ENCODE results near the gene ACTR1A.
A peak's percentile ranks its signal among the peaks of the same experiment; 100 is the strongest.

The ACTR1A gene

DNA sequence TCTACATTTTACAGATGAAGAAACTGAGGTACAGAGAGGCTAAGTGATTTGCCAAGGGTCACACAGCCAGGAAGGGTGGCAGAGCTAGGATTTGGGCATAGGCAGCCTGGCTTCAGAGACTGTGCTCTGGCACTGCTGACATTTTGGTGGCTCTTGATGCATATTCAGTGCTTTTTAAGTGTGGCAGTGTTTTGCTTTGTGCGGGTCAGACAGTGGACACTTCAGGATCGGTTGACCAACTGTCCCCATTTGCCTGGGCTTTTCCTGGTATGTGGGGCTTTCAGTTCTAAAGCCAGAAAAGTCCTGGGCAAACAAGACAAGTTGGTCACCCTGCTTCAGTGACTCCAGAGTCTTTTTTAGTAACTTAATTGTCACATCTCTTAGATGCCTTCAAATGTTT lies 36.3 kb upstream of the ACTR1A start:
- Histone ChIP-seq H3K27ac (replicated peaks) (no peak overlapping the region), H3K4me3 (replicated peaks; ENCODE audit: insufficient read depth, low read length) (no peak overlapping the region), H3K27me3 (ENCODE audit: insufficient read depth, poor library complexity, severe bottlenecking) (no peaks in the 10 kb centered on the region)
- DNase-seq (ENCODE audit: low read depth in 1 of 2, low spot score in 1 of 2), result no peak
- TF ChIP-seq GABPA (IDR thresholded peaks at IDR 0.05; ENCODE audit: low read depth) (no peak), POLR2AphosphoS5 (IDR thresholded peaks at IDR 0.05; ENCODE audit: low read depth) (no peak), SPI1 (IDR thresholded peaks at IDR 0.05; ENCODE audit: borderline replicate concordance, low read depth) (no peak)
- TF ChIP-seq, protein P1, sequence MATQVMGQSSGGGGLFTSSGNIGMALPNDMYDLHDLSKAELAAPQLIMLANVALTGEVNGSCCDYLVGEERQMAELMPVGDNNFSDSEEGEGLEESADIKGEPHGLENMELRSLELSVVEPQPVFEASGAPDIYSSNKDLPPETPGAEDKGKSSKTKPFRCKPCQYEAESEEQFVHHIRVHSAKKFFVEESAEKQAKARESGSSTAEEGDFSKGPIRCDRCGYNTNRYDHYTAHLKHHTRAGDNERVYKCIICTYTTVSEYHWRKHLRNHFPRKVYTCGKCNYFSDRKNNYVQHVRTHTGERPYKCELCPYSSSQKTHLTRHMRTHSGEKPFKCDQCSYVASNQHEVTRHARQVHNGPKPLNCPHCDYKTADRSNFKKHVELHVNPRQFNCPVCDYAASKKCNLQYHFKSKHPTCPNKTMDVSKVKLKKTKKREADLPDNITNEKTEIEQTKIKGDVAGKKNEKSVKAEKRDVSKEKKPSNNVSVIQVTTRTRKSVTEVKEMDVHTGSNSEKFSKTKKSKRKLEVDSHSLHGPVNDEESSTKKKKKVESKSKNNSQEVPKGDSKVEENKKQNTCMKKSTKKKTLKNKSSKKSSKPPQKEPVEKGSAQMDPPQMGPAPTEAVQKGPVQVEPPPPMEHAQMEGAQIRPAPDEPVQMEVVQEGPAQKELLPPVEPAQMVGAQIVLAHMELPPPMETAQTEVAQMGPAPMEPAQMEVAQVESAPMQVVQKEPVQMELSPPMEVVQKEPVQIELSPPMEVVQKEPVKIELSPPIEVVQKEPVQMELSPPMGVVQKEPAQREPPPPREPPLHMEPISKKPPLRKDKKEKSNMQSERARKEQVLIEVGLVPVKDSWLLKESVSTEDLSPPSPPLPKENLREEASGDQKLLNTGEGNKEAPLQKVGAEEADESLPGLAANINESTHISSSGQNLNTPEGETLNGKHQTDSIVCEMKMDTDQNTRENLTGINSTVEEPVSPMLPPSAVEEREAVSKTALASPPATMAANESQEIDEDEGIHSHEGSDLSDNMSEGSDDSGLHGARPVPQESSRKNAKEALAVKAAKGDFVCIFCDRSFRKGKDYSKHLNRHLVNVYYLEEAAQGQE (IDR thresholded peaks at IDR 0.05; ENCODE audit: insufficient replicate concordance, low read depth), result no peak
- TF ChIP-seq, protein P2, sequence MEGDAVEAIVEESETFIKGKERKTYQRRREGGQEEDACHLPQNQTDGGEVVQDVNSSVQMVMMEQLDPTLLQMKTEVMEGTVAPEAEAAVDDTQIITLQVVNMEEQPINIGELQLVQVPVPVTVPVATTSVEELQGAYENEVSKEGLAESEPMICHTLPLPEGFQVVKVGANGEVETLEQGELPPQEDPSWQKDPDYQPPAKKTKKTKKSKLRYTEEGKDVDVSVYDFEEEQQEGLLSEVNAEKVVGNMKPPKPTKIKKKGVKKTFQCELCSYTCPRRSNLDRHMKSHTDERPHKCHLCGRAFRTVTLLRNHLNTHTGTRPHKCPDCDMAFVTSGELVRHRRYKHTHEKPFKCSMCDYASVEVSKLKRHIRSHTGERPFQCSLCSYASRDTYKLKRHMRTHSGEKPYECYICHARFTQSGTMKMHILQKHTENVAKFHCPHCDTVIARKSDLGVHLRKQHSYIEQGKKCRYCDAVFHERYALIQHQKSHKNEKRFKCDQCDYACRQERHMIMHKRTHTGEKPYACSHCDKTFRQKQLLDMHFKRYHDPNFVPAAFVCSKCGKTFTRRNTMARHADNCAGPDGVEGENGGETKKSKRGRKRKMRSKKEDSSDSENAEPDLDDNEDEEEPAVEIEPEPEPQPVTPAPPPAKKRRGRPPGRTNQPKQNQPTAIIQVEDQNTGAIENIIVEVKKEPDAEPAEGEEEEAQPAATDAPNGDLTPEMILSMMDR (IDR thresholded peaks at IDR 0.05; ENCODE audit: insufficient read depth, low read length), result no peak

DNA sequence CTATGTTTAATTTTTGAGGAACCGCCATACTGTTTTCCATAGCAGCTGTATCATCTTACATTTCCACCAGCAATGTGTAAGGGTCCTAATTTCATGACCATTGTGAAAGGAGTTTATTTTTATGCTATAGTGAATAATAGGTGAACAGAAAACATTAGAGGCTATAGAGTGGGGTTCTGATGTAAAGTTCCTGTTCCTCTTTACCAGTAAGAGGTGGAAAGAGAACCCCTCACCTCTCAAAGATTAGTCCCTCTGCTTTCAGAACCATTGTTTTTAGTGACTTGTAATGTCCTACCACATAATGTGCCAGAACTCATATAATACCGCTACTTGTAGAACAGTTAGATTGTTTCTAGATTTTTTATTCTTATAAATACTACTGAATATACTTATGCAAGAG lies 35.4 kb upstream of the ACTR1A start:
- TF ChIP-seq POLR2AphosphoS5 (IDR thresholded peaks at IDR 0.05; ENCODE audit: low read depth) (no peak), GABPA (IDR thresholded peaks at IDR 0.05; ENCODE audit: low read depth) (no peak), SPI1 (IDR thresholded peaks at IDR 0.05; ENCODE audit: borderline replicate concordance, low read depth) (peak; percentile 60; the same call in 1 of the 2 replicates)
- TF ChIP-seq, protein P2 (IDR thresholded peaks at IDR 0.05; ENCODE audit: insufficient read depth, low read length), result no peak
- TF ChIP-seq, protein P1 (IDR thresholded peaks at IDR 0.05; ENCODE audit: insufficient replicate concordance, low read depth), result no peak
- H3K27me3 ChIP-seq (ENCODE audit: insufficient read depth, poor library complexity, severe bottlenecking), result no peaks in the 10 kb centered on the region

DNA sequence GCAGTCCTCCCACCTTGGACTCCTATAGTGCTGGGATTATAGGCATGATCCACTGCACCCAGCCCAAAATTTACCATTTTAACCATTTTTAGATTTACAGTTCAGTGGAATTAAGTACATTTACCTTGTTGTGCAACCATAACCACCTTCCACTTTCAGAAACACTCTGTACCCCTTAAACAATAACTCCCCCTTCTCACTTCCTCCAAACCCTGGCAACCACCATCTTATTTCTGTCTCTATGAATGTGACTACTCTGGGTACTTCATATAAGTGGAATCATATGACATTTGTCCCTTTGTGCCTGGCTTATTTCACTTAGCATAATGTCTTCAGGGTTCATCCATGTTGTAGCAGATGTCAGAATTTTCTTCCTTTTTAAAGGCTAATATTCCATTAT lies 34.9 kb upstream of the ACTR1A start:
- TF ChIP-seq, protein P1 (IDR thresholded peaks at IDR 0.05; ENCODE audit: insufficient replicate concordance, low read depth), result no peak
- no peak for TF ChIP-seq SPI1 (IDR thresholded peaks at IDR 0.05; ENCODE audit: borderline replicate concordance, low read depth)
- no peak for TF ChIP-seq POLR2AphosphoS5 (IDR thresholded peaks at IDR 0.05; ENCODE audit: low read depth)
- no peak for TF ChIP-seq GABPA (IDR thresholded peaks at IDR 0.05; ENCODE audit: low read depth)
- TF ChIP-seq, protein P2 (IDR thresholded peaks at IDR 0.05; ENCODE audit: insufficient read depth, low read length), result no peak
- Histone ChIP-seq H3K4me3 (replicated peaks; ENCODE audit: insufficient read depth, low read length) (no peak overlapping the region), H3K27me3 (ENCODE audit: insufficient read depth, poor library complexity, severe bottlenecking) (no peaks in the 10 kb centered on the region), H3K27ac (replicated peaks) (no peak overlapping the region)
- no peak for DNase-seq (ENCODE audit: low read depth in 1 of 2, low spot score in 1 of 2)

More for the DNA sequence above, 35.4 kb upstream of the ACTR1A start:
- Histone ChIP-seq H3K27ac (replicated peaks) (no peak overlapping the region), H3K4me3 (replicated peaks; ENCODE audit: insufficient read depth, low read length) (no peak overlapping the region)
- no peak for DNase-seq (ENCODE audit: low read depth in 1 of 2, low spot score in 1 of 2)
